ENCODE results near the gene FKRP.

The FKRP gene

DNA sequence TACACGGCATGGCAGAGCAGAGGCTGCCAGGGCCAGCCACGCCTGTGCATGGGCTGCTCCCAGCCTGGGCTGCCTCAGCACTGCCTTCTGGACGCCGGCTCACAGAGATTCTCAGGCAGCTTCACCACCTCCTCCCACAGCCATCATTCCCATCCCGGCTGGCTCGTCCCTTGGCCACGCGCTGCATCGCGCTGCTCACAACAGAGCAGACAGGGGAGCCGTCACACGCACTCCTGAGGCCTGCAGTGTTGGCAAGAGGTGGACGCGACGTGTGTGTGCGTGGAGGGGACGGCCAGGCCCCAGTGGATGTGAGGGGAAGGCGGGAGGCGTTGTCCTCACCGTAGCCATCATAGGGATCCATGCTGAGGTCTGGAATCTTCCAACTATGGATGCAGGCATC is 21.4 kb upstream of the FKRP start:
- DNase-seq (ENCODE audit: low spot score) = no peak
- in situ Hi-C loops (cut with MboI; ENCODE audit: low pct_unique_long_range_greater_than_20kb, low sequenced_read_pairs, unreplicated experiment) = no loop called here
- TF ChIP-seq, protein P1, sequence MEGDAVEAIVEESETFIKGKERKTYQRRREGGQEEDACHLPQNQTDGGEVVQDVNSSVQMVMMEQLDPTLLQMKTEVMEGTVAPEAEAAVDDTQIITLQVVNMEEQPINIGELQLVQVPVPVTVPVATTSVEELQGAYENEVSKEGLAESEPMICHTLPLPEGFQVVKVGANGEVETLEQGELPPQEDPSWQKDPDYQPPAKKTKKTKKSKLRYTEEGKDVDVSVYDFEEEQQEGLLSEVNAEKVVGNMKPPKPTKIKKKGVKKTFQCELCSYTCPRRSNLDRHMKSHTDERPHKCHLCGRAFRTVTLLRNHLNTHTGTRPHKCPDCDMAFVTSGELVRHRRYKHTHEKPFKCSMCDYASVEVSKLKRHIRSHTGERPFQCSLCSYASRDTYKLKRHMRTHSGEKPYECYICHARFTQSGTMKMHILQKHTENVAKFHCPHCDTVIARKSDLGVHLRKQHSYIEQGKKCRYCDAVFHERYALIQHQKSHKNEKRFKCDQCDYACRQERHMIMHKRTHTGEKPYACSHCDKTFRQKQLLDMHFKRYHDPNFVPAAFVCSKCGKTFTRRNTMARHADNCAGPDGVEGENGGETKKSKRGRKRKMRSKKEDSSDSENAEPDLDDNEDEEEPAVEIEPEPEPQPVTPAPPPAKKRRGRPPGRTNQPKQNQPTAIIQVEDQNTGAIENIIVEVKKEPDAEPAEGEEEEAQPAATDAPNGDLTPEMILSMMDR (IDR thresholded peaks at IDR 0.05; ENCODE audit: extremely low read depth, insufficient read depth, missing control alignments) = no peak

DNA sequence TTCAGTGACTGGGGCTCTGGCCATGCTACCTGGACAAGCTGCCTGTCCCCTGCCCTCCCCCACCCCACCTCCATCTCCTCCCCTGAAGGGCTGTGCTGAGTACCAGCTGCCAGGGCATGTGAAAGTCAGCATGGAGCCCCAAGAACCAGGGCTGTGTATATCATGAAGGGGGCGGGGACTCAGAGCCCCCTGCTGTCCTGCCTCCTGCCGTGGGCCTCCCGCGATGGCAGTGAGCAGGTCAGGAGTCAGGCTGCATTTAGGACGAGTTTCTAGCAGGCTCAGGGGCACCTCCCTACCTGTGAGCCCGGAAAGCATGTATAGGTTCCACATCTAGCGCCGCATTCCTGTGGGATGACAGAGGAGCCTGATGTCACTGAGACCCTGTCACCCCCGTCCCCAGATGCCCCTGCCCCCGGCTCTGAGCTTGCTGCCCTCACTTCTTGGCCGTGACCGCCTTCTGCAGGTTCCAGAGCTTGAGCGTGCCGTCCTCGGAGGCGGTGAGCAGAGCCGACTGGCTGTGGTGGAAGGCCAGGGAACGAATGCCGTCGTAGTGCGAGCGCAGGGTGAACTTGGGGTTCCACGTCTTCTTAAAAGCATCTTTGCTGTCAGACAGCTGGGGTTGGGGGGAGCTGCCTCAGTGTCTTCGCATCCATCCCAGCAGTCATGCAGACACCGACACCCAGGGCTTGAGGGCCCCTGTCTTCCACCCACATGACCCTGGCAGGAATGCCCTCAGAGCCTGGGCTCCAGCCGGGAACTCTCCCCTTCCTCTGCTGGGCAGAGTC is 20.6 kb upstream of the FKRP start:
- in situ Hi-C loops (cut with MboI; ENCODE audit: low pct_unique_long_range_greater_than_20kb, low sequenced_read_pairs, unreplicated experiment) = no loop called here
- TF ChIP-seq, protein P1 (IDR thresholded peaks at IDR 0.05; ENCODE audit: extremely low read depth, insufficient read depth, missing control alignments) = no peak
- DNase-seq (ENCODE audit: low spot score) = no peak

DNA sequence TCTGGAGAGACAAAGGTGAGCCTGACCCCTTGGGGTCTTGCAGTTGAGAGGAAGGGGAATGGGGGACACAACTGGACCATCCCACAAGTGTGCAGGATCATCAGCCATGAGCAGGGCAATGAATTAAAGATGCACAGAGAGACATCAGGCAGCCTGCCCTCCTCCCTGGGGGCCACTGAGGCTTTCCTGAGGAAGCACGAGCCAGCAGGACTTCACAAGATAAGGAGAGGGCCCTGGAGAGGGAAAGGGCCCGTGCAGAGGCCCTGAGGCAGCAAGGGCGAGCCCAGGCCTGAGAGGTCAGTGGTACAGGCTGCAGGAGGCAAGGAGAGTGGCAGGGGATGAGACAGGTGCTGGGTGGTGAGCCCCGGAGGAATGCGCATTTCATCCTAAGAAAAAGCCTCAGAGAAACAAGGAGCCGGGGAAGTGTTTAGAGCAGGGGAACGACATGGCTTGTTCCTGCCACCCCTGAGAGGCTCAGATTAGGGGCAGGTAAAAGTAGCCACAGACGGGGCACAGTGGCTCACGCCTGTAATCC is 19.9 kb upstream of the FKRP start:
- DNase-seq (ENCODE audit: low spot score) = no peak
- in situ Hi-C loops (cut with MboI; ENCODE audit: low pct_unique_long_range_greater_than_20kb, low sequenced_read_pairs, unreplicated experiment) = no loop called here
- TF ChIP-seq, protein P1 (IDR thresholded peaks at IDR 0.05; ENCODE audit: extremely low read depth, insufficient read depth, missing control alignments) = no peak

DNA sequence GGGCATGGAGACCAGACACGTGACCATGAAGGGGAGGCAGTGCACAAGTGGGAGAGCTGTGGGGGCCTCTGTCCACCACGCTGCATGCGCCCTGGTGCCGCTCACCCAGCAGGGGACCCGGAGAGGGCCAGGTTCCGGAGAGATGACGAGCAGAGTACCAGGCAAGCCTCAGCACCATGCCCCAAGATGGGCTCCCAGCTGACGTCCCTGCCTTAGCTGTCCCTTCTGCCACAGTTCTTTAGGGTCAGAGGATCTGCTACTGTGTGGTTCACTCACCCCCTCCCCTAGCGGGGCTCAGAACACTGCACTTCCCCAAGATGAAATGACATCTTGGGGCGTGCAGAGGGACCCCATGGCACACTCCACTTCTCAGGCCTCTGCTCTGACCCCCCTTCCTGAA is 19.3 kb upstream of the FKRP start:
- DNase-seq (ENCODE audit: low spot score) = no peak
- TF ChIP-seq, protein P1 (IDR thresholded peaks at IDR 0.05; ENCODE audit: extremely low read depth, insufficient read depth, missing control alignments) = no peak
- in situ Hi-C loops (cut with MboI; ENCODE audit: low pct_unique_long_range_greater_than_20kb, low sequenced_read_pairs, unreplicated experiment) = no loop called here

DNA sequence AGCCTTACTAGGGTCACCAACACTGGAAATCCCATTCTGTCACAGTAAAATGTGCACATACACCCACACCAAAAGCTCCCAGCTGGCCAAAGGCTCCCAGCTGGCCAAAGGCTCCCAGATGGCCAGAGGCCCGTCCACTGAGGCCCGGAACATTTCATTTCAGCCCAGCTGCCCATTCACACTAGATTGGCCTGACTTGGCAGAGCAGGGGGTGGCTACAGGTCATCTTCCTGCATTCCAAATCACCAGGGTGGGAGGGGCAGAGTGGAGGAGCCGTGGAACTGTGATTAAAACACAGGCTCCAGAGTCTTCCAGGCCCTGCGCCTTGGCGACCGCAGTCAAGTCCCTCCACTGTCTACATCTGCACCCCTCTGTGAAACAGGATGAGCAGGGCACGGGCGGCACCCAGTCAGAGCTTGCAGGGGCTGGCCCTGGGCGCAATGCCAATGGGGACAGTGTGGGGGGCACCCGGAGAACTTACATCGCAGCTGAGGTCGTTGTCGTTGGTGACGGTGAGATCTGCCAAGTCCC is 18.8 kb upstream of the FKRP start:
- DNase-seq (ENCODE audit: low spot score) = no peak
- in situ Hi-C loops (cut with MboI; ENCODE audit: low pct_unique_long_range_greater_than_20kb, low sequenced_read_pairs, unreplicated experiment) = no loop called here
- TF ChIP-seq, protein P1 (IDR thresholded peaks at IDR 0.05; ENCODE audit: extremely low read depth, insufficient read depth, missing control alignments) = no peak

DNA sequence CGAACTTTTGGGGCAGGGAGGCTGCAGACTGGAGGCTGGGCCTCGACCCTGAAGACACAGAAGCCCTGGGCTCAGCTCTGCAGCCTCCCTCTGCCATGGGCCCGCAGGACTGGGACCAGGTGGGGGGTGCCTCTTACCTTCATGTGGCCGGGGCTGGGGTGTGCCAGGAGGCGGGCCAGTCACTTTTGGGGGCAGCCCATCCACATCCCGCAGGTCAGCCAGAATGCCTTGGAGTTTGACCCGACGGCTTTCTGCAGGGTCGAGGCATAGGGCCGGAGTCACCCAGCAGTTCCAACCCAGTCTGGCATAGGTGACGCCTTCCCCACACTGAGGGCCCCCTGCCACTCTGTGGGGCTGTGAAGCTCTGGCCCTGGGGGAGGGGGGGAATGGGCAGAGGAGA is 18.1 kb upstream of the FKRP start:
- TF ChIP-seq, protein P1 (IDR thresholded peaks at IDR 0.05; ENCODE audit: extremely low read depth, insufficient read depth, missing control alignments) = no peak
- DNase-seq (ENCODE audit: low spot score) = no peak
- in situ Hi-C loops (cut with MboI; ENCODE audit: low pct_unique_long_range_greater_than_20kb, low sequenced_read_pairs, unreplicated experiment) = no loop called here
